ENCODE data around the gene BGLAP.

BGLAP gene

GRCh38 chr1:156259805-156260204 lies 17.8 kb downstream of the BGLAP start:
- POLR2A ChIA-PET, result interaction anchor here (0.7 to 1.2 kb wide), 3 partner anchors 11 to 22 kb away, joined by 3 to 6 read pairs (median 3); partner anchors contain the start of genes PAQR6 and SMG5
- no peaks in the 10 kb centered on the region for H3K9me3 ChIP-seq (ENCODE audit: control insufficient read depth, insufficient read depth, low read depth, low read length)
- H3K27ac ChIP-seq (ENCODE audit: extremely low read depth, low read depth, low read length), result no peak overlapping the region
- no peaks in the 10 kb centered on the region for H3K4me1 ChIP-seq (ENCODE audit: control insufficient read depth, insufficient read depth, low read length)
- H3K36me3 ChIP-seq (ENCODE audit: control insufficient read depth in 2 of 2, insufficient read depth in 1 of 2, low read length in 2 of 2), result peaks cover 53 to 89% of the 10 kb centered on the region in 2 experiments
- CTCF ChIA-PET, result interaction anchor here (0.6 to 1.2 kb wide), 5 partner anchors 9 to 169 kb away, joined by 3 read pairs; no protein-coding TSS in a partner anchor
- no peak overlapping the region for H3K4me3 ChIP-seq (ENCODE audit: low read depth, low read length)
- TF ChIP-seq CTCF (tag by site-specific recombination; IDR thresholded peaks at IDR 0.05) (no peak), PRDM10 (tag by site-specific recombination; IDR thresholded peaks at IDR 0.05) (no peak), SCRT2 (tag by site-specific recombination; IDR thresholded peaks at IDR 0.05) (no peak), ZBTB10 (tag by site-specific recombination; IDR thresholded peaks at IDR 0.05) (no peak)

- TF ChIP-seq, protein P1, sequence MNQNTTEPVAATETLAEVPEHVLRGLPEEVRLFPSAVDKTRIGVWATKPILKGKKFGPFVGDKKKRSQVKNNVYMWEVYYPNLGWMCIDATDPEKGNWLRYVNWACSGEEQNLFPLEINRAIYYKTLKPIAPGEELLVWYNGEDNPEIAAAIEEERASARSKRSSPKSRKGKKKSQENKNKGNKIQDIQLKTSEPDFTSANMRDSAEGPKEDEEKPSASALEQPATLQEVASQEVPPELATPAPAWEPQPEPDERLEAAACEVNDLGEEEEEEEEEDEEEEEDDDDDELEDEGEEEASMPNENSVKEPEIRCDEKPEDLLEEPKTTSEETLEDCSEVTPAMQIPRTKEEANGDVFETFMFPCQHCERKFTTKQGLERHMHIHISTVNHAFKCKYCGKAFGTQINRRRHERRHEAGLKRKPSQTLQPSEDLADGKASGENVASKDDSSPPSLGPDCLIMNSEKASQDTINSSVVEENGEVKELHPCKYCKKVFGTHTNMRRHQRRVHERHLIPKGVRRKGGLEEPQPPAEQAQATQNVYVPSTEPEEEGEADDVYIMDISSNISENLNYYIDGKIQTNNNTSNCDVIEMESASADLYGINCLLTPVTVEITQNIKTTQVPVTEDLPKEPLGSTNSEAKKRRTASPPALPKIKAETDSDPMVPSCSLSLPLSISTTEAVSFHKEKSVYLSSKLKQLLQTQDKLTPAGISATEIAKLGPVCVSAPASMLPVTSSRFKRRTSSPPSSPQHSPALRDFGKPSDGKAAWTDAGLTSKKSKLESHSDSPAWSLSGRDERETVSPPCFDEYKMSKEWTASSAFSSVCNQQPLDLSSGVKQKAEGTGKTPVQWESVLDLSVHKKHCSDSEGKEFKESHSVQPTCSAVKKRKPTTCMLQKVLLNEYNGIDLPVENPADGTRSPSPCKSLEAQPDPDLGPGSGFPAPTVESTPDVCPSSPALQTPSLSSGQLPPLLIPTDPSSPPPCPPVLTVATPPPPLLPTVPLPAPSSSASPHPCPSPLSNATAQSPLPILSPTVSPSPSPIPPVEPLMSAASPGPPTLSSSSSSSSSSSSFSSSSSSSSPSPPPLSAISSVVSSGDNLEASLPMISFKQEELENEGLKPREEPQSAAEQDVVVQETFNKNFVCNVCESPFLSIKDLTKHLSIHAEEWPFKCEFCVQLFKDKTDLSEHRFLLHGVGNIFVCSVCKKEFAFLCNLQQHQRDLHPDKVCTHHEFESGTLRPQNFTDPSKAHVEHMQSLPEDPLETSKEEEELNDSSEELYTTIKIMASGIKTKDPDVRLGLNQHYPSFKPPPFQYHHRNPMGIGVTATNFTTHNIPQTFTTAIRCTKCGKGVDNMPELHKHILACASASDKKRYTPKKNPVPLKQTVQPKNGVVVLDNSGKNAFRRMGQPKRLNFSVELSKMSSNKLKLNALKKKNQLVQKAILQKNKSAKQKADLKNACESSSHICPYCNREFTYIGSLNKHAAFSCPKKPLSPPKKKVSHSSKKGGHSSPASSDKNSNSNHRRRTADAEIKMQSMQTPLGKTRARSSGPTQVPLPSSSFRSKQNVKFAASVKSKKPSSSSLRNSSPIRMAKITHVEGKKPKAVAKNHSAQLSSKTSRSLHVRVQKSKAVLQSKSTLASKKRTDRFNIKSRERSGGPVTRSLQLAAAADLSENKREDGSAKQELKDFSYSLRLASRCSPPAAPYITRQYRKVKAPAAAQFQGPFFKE (tag by site-specific recombination; IDR thresholded peaks at IDR 0.05; ENCODE audit: borderline replicate concordance), result no peak
- TF ChIP-seq ZIC2 (tag by site-specific recombination; IDR thresholded peaks at IDR 0.05) (no peak), ZNF658 (tag by site-specific recombination; IDR thresholded peaks at IDR 0.05) (no peak), ZNF571 (tag by site-specific recombination; IDR thresholded peaks at IDR 0.05) (no peak), ZNF76 (tag by site-specific recombination; IDR thresholded peaks at IDR 0.05; ENCODE audit: borderline replicate concordance, low read depth) (no peak)
- Histone ChIP-seq H3K4me3 (ENCODE audit: low read depth, low read length) (no peak overlapping the region), H3K9me3 (ENCODE audit: control insufficient read depth, insufficient read depth, low read depth, low read length) (no peaks in the 10 kb centered on the region), H3K36me3 (ENCODE audit: control insufficient read depth in 2 of 2, insufficient read depth in 1 of 2, low read length in 2 of 2) (peaks cover 55 to 96% of the 10 kb centered on the region in 2 experiments), H3K27ac (ENCODE audit: extremely low read depth, low read depth, low read length) (no peak overlapping the region), H3K4me1 (ENCODE audit: control insufficient read depth, insufficient read depth, low read length) (no peaks in the 10 kb centered on the region)
- POLR2A ChIA-PET, result no interaction called here
- CTCF ChIA-PET, result interaction anchor here (1.1 kb wide), 1 partner anchor 29 kb away, joined by 3 read pairs; no protein-coding TSS in a partner anchor
Measured at GRCh38 chr1:156260896-156261295, 18.9 kb downstream of the BGLAP start.

Data from HEK293 (cell line).